Skeletal muscle cell (primary cell): ENCODE data around the gene SYNPO.
A peak's percentile ranks its signal among the peaks of the same experiment; 100 is the strongest.

Experiments
- DNase-seq: peaks from one replicate; pipeline ENCODE4 v3.0.0-alpha.2; 2010; ENCODE audit warnings: low read depth
- H3K4me3 ChIP-seq: 2 replicates; pipeline ENCODE4 v1.5.1; 2011; ENCODE audit warnings: low read depth, mild to moderate bottlenecking, control low read depth, low read length, moderate library complexity

SYNPO gene

GRCh38 chr5:150651924-150652671, 11.6 kb downstream of the SYNPO start:
- DNase-seq = no peak
- no peak overlapping the region for H3K4me3 ChIP-seq

GRCh38 chr5:150653145-150653761, 12.8 kb downstream of the SYNPO start:
- H3K4me3 ChIP-seq = no peak overlapping the region
- DNase-seq = no peak

- DNase-seq = no peak
- H3K4me3 ChIP-seq = no peak overlapping the region
Observed at GRCh38 chr5:150653762-150654556, 13.5 kb downstream of the SYNPO start.

- no peak for DNase-seq
- H3K4me3 ChIP-seq = no peak overlapping the region
Observed at GRCh38 chr5:150655221-150655620, 14.8 kb downstream of the SYNPO start.

GRCh38 chr5:150656191-150657132, 16.0 kb downstream of the SYNPO start:
- DNase-seq = no peak
- H3K4me3 ChIP-seq = peak overlapping the region; percentile 53

- no peak for DNase-seq
- no peak overlapping the region for H3K4me3 ChIP-seq
Observed at GRCh38 chr5:150658121-150658520, 17.7 kb downstream of the SYNPO start.

- no peak for DNase-seq
- H3K4me3 ChIP-seq = no peak overlapping the region
Observed at GRCh38 chr5:150658699-150659265, 18.3 kb downstream of the SYNPO start.

GRCh38 chr5:150659360-150660107, 19.1 kb downstream of the SYNPO start:
- no peak for DNase-seq
- H3K4me3 ChIP-seq = no peak overlapping the region

GRCh38 chr5:150660108-150660831, 19.8 kb downstream of the SYNPO start:
- H3K4me3 ChIP-seq = no peak overlapping the region
- no peak for DNase-seq

- no peak within 1 kb of the TSS for H3K4me3 ChIP-seq
- DNase-seq = no peak
Observed at GRCh38 chr5:150661086-150661485, 20.6 kb downstream of the SYNPO start, which contains the start of gene MYOZ3. MYOZ3 (plus strand) TSS chr5:150661251; CDS start chr5:150662942, 1,691 bp downstream.

GRCh38 chr5:150661821-150662596, 21.5 kb downstream of the SYNPO start:
- H3K4me3 ChIP-seq = no peak overlapping the region
- no peak for DNase-seq

- H3K4me3 ChIP-seq = no peak overlapping the region
- DNase-seq = no peak
Observed at GRCh38 chr5:150662731-150663516, 22.5 kb downstream of the SYNPO start.

GRCh38 chr5:150663936-150664335, 23.5 kb downstream of the SYNPO start:
- DNase-seq = no peak

GRCh38 chr5:150665044-150665443, 24.6 kb downstream of the SYNPO start:
- DNase-seq = no peak
- no peak overlapping the region for H3K4me3 ChIP-seq

More at GRCh38 chr5:150663936-150664335, 23.5 kb downstream of the SYNPO start:
- no peak overlapping the region for H3K4me3 ChIP-seq

GRCh38 chr5:150670275-150670947, 30.0 kb downstream of the SYNPO start:
- no peak overlapping the region for H3K4me3 ChIP-seq

GRCh38 chr5:150670948-150671310, 30.5 kb downstream of the SYNPO start:
- no peak for DNase-seq

More at GRCh38 chr5:150670275-150670947, 30.0 kb downstream of the SYNPO start:
- no peak for DNase-seq

More at GRCh38 chr5:150670948-150671310, 30.5 kb downstream of the SYNPO start:
- H3K4me3 ChIP-seq = no peak overlapping the region
